PC-9 (cell line): ENCODE data around the gene ACTN3. TPM values are rescaled to one million over a fixed set of nuclear protein-coding genes. Genes with fewer than 3 reads are reported as not detected.
A peak's percentile ranks its signal among the peaks of the same experiment; 100 is the strongest.

Source experiments
- BruUV-seq: library from RNA; stranded (reverse); fragments of 400-500 nt; replicated peaks from 2 replicates; lab custom pipeline; 2021; lab: Mats Ljungman, UMichigan
- CTCF ChIA-PET: fragments of 300-600 bp; sonication (Branson Sonifier 250); formaldehyde crosslinking; loops from one replicate; lab custom pipeline; 2022; ENCODE audit warnings: antibody characterized with exemption; lab: Charles Lee
- POLR2A ChIA-PET: fragments of 300-600 bp; sonication (Branson Sonifier 250); formaldehyde crosslinking; loops from one replicate; lab custom pipeline; 2022; ENCODE audit warnings: antibody characterized with exemption; ENCODE audit not compliant: unreplicated experiment; lab: Charles Lee
- DNase-seq, 2 experiments: peaks; one replicate each; pipeline versions ENCODE4 v3.0.0 to v3.0.0-alpha.2; 2015 to 2022; ENCODE audit warnings: mixed read lengths in 1 of 2
- H2AFZ ChIP-seq: fragments of 200-600 bp; sonication (generic); 2 replicates; pipeline ENCODE4 v1.8.1; 2017; ENCODE audit warnings: antibody characterized with exemption
- H3F3A ChIP-seq: fragments of 200-600 bp; sonication (generic); 2 replicates; pipeline ENCODE4 v1.8.1; 2017; ENCODE audit warnings: antibody characterized with exemption, mild to moderate bottlenecking, low read depth; ENCODE audit not compliant: insufficient read depth
- H3K27ac ChIP-seq: fragments of 200-600 bp; sonication (generic); 2 replicates; pipeline ENCODE4 v1.6.1; 2016; ENCODE audit warnings: mixed run types
- H3K27me3 ChIP-seq: fragments of 200-600 bp; sonication (generic); 2 replicates; pipeline ENCODE4 v1.6.1; 2016; ENCODE audit warnings: low read depth, mixed run types; ENCODE audit not compliant: insufficient read depth
- H3K36me3 ChIP-seq: fragments of 200-600 bp; sonication (generic); 2 replicates; pipeline ENCODE4 v1.6.1; 2016; ENCODE audit warnings: low read depth, mixed run types
- H3K4me1 ChIP-seq: fragments of 200-600 bp; sonication (generic); replicated peaks from 2 replicates; pipeline ENCODE4 v1.6.1; 2016; ENCODE audit warnings: mixed run types; ENCODE audit not compliant: insufficient read depth
- H3K4me2 ChIP-seq: fragments of 200-600 bp; sonication (generic); 2 replicates; pipeline ENCODE4 v1.6.1; 2017; ENCODE audit warnings: mixed run types
- H3K4me3 ChIP-seq: fragments of 200-600 bp; sonication (generic); 2 replicates; pipeline ENCODE4 v1.6.1; 2016; ENCODE audit warnings: mixed run types
- H3K79me2 ChIP-seq: fragments of 200-600 bp; sonication (generic); 2 replicates; pipeline ENCODE4 v1.6.1; 2017; ENCODE audit warnings: low read depth, mixed run types
- H3K9me2 ChIP-seq: fragments of 200-600 bp; sonication (generic); 2 replicates; pipeline ENCODE4 v1.8.1; 2017; ENCODE audit warnings: mild to moderate bottlenecking; ENCODE audit not compliant: insufficient read depth
- H3K9me3 ChIP-seq: fragments of 200-600 bp; sonication (generic); 2 replicates; pipeline ENCODE4 v1.8.1; 2016; ENCODE audit warnings: low read depth; ENCODE audit not compliant: insufficient read depth
- H4K20me1 ChIP-seq: fragments of 200-600 bp; sonication (generic); 2 replicates; pipeline ENCODE4 v1.8.1; 2017; ENCODE audit not compliant: insufficient read depth
- EZH2 ChIP-seq: fragments of 200-600 bp; sonication (generic); IDR thresholded peaks from 2 replicates; pipeline ENCODE4 v1.8.0; 2017; ENCODE audit warnings: antibody characterized with exemption, low read depth
- intact Hi-C: fragments of 100-400 bp; cut with micrococcal nuclease; formaldehyde crosslinking; loops from one replicate; pipeline ENCODE4 v1.10.0; 2022; ENCODE audit not compliant: unreplicated experiment
- total RNA-seq: library from RNA; stranded (reverse); gene quantifications from 2 replicates; pipeline ENCODE4 v1.2.3, GENCODE V29; 2021
- TF ChIP-seq, protein P1 (sequence below): fragments of 200-600 bp; sonication (generic); conservative IDR thresholded peaks from 2 replicates; pipeline ENCODE4 v1.6.1; 2017; ENCODE audit warnings: mixed run types, antibody characterized with exemption, mild to moderate bottlenecking, moderate library complexity

The ACTN3 gene
- total RNA-seq, 1 experiment from 2014 or later: not detected

DNA sequence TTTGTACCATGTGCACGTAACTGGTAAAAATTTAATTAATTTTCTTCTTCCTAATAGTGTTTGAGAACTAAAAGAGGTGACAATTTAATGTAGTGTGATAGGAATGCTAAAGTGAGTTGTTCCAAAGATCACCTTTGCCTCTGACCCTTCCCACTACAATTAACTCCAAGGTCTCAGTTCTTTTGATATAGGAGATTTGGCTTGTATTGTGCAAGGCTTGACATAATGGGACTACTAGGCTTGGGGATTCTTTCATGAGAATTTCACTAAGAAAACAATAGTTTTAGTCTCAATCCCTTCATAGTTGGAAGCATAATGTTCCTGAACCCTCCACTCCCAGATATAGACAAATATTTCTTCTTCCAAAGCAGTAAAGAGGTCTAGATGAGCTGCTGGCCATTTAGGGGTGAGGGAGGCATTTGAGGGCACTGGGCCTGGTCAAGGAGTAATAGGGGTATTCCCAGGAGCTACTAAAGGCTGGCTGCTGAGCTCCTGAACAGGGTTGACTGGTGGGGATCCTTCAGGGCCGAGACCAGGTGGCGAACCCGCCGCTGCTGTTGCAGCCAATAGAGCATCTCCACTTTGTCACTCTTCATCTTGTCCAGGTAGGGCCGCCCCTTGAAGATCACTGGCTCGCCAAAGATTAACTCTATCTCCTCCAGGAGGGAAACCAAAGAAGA, 43.4 kb downstream of the ACTN3 start:
- BruUV-seq: no TSS peak
- CTCF ChIA-PET: no interaction called here

GRCh38 chr11:66591175-66591574, 44.5 kb downstream of the ACTN3 start:
- H3K9me3 ChIP-seq: no peaks in the 10 kb centered on the region
- ChIA-PET POLR2A (no interaction called here), CTCF (no interaction called here)
- no peak overlapping the region for H2AFZ ChIP-seq
- no peaks in the 10 kb centered on the region for H3K9me2 ChIP-seq
- peaks cover 18% of the 10 kb centered on the region for H3K79me2 ChIP-seq
- no peak for TF ChIP-seq EZH2
- TF ChIP-seq, protein P1, sequence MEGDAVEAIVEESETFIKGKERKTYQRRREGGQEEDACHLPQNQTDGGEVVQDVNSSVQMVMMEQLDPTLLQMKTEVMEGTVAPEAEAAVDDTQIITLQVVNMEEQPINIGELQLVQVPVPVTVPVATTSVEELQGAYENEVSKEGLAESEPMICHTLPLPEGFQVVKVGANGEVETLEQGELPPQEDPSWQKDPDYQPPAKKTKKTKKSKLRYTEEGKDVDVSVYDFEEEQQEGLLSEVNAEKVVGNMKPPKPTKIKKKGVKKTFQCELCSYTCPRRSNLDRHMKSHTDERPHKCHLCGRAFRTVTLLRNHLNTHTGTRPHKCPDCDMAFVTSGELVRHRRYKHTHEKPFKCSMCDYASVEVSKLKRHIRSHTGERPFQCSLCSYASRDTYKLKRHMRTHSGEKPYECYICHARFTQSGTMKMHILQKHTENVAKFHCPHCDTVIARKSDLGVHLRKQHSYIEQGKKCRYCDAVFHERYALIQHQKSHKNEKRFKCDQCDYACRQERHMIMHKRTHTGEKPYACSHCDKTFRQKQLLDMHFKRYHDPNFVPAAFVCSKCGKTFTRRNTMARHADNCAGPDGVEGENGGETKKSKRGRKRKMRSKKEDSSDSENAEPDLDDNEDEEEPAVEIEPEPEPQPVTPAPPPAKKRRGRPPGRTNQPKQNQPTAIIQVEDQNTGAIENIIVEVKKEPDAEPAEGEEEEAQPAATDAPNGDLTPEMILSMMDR: no peak
- no peaks in the 10 kb centered on the region for H4K20me1 ChIP-seq
- DNase-seq: no peak
- no TSS peak for BruUV-seq
- H3K4me1 ChIP-seq: peaks cover 16% of the 10 kb centered on the region
- H3K27ac ChIP-seq: no peak overlapping the region
- H3K4me2 ChIP-seq: no peak overlapping the region
- no peaks in the 10 kb centered on the region for H3K27me3 ChIP-seq
- peaks cover 8% of the 10 kb centered on the region for H3F3A ChIP-seq
- intact Hi-C loops: no loop called here
- no peaks in the 10 kb centered on the region for H3K36me3 ChIP-seq
- no peak overlapping the region for H3K4me3 ChIP-seq

More for the DNA sequence above, 43.4 kb downstream of the ACTN3 start:
- H3F3A ChIP-seq: peaks cover 12% of the 10 kb centered on the region
- H3K9me2 ChIP-seq: no peaks in the 10 kb centered on the region
- intact Hi-C loops: no loop called here
- H4K20me1 ChIP-seq: no peaks in the 10 kb centered on the region
- DNase-seq: no peak
- no peaks in the 10 kb centered on the region for H3K36me3 ChIP-seq
- no peak overlapping the region for H2AFZ ChIP-seq
- H3K79me2 ChIP-seq: peaks cover 18% of the 10 kb centered on the region
- no peak overlapping the region for H3K4me3 ChIP-seq
- H3K27me3 ChIP-seq: 0 out of 2 replicates have a peak, but pooled peaks cover 5% of the 10 kb centered on the region
- H3K4me1 ChIP-seq: peaks cover 16% of the 10 kb centered on the region
- H3K4me2 ChIP-seq: no peak overlapping the region
- no peak overlapping the region for H3K27ac ChIP-seq
- no peak for TF ChIP-seq EZH2
- TF ChIP-seq, protein P1: no peak
- H3K9me3 ChIP-seq: no peaks in the 10 kb centered on the region
- POLR2A ChIA-PET: no interaction called here

- Histone ChIP-seq H3K27me3 (no peaks in the 10 kb centered on the region), H4K20me1 (no peaks in the 10 kb centered on the region), H3K27ac (no peak within 1 kb of the TSS), H3K36me3 (no peaks in the 10 kb centered on the region), H3K9me2 (no peaks in the 10 kb centered on the region), H3K79me2 (peaks cover 18% of the 10 kb centered on the region), H3K9me3 (no peaks in the 10 kb centered on the region), H3K4me3 (peak within 1 kb of the TSS; percentile 90), H2AFZ (peak within 1 kb of the TSS; percentile 97), H3K4me1 (peaks cover 16% of the 10 kb centered on the region), H3F3A (peaks cover 6% of the 10 kb centered on the region; the same call in 1 of the 2 replicates), H3K4me2 (peak within 1 kb of the TSS; percentile 94)
- ChIA-PET POLR2A (interaction anchor here (0.7 to 0.8 kb wide), 2 partner anchors 23 to 704 kb away, joined by 4 to 9 read pairs; no protein-coding TSS in a partner anchor), CTCF (interaction anchor here (0.6 to 1.0 kb wide), 2 partner anchors 86 to 175 kb away, joined by 4 to 5 read pairs; no protein-coding TSS in a partner anchor)
- TF ChIP-seq, protein P1: peak; percentile 80
- TF ChIP-seq EZH2: no peak
- no TSS peak for BruUV-seq
- intact Hi-C loops: loop anchor here (2.0 kb wide), 1 partner anchor 24 kb away; the partner anchor contains the start of gene RBM14
- DNase-seq: peak; percentile 90 to 97
Observed at GRCh38 chr11:66592457-66593302, 46.0 kb downstream of the ACTN3 start, which contains the start of the genes CCDC87 and CCS. CCDC87 (minus strand) TSS chr11:66593063; CDS start chr11:66593015, 48 bp downstream. CCS (plus strand) TSS chr11:66593185; CDS start chr11:66593262, 77 bp downstream.
